GM23338 (cell line): ENCODE measurements around the gene ATL2. TPM values are rescaled to one million over a fixed set of nuclear protein-coding genes. Genes with fewer than 3 reads are reported as not detected.

Experiments used
- ATAC-seq: fragments of 200-7000 bp; cut with Tn5 transposase; 3 replicates; pipeline ENCODE4 v1.9.1; 2020
- DNase-seq: peaks from one replicate; pipeline ENCODE4 v3.0.0-alpha.2; 2015; ENCODE audit warnings: low spot score
- H2AFZ ChIP-seq: fragments of 200-600 bp; sonication (generic); 2 replicates; pipeline ENCODE4 v1.8.0; 2016; ENCODE audit warnings: antibody characterized with exemption, mild to moderate bottlenecking, moderate library complexity
- H3F3A ChIP-seq: fragments of 200-600 bp; sonication (generic); replicated peaks from 2 replicates; pipeline ENCODE4 v1.8.0; 2017; ENCODE audit warnings: antibody characterized with exemption, mixed run types, low read depth
- H3K27ac ChIP-seq: fragments of 200-600 bp; sonication (generic); 2 replicates; pipeline ENCODE4 v1.6.1; 2016; ENCODE audit warnings: low read depth
- H3K27me3 ChIP-seq: fragments of 200-600 bp; sonication (generic); 2 replicates; pipeline ENCODE4 v1.8.0; 2016; ENCODE audit warnings: mild to moderate bottlenecking, mixed run types, moderate library complexity; ENCODE audit not compliant: insufficient read depth
- H3K36me3 ChIP-seq: fragments of 200-600 bp; sonication (generic); 2 replicates; pipeline ENCODE4 v1.8.0; 2016; ENCODE audit warnings: mild to moderate bottlenecking; ENCODE audit not compliant: insufficient read depth
- H3K4me1 ChIP-seq: fragments of 200-600 bp; sonication (generic); 2 replicates; pipeline ENCODE4 v1.8.0; 2016; ENCODE audit warnings: mild to moderate bottlenecking, moderate library complexity; ENCODE audit not compliant: insufficient read depth
- H3K4me2 ChIP-seq: fragments of 200-600 bp; sonication (generic); 2 replicates; pipeline ENCODE4 v1.7.1; 2017; ENCODE audit warnings: mixed run types
- H3K4me3 ChIP-seq: fragments of 200-600 bp; sonication (generic); 2 replicates; pipeline ENCODE4 v1.6.1; 2016; ENCODE audit warnings: mixed run types
- H3K79me2 ChIP-seq: fragments of 200-600 bp; sonication (generic); replicated peaks from 2 replicates; pipeline ENCODE4 v1.8.0; 2017; ENCODE audit warnings: mild to moderate bottlenecking; ENCODE audit not compliant: insufficient read depth
- H3K9me2 ChIP-seq: fragments of 200-600 bp; sonication (generic); 2 replicates; pipeline ENCODE4 v1.8.0; 2017; ENCODE audit not compliant: insufficient read depth
- H4K20me1 ChIP-seq: fragments of 200-600 bp; sonication (generic); replicated peaks from 2 replicates; pipeline ENCODE4 v1.8.0; 2017; ENCODE audit warnings: mild to moderate bottlenecking; ENCODE audit not compliant: insufficient read depth
- H3K27ac Mint-ChIP-seq: 2 replicates; pipeline ENCODE4 v1.8.0; 2020; ENCODE audit warnings: inconsistent platforms, mild to moderate bottlenecking, moderate library complexity, mixed read lengths
- H3K27me3 Mint-ChIP-seq: 3 replicates; pipeline ENCODE4 v1.8.0; 2022; ENCODE audit warnings: low read depth, mild to moderate bottlenecking, moderate library complexity, mixed read lengths, inconsistent platforms; ENCODE audit not compliant: insufficient read depth, poor library complexity
- H3K36me3 Mint-ChIP-seq: 3 replicates; pipeline ENCODE4 v1.8.0; 2021; ENCODE audit warnings: low read depth, mild to moderate bottlenecking, inconsistent platforms, moderate library complexity, mixed read lengths
- H3K4me1 Mint-ChIP-seq: 3 replicates; pipeline ENCODE4 v1.8.0; 2020; ENCODE audit warnings: mild to moderate bottlenecking, inconsistent platforms, mixed read lengths
- H3K4me3 Mint-ChIP-seq: 3 replicates; pipeline ENCODE4 v1.8.0; 2021; ENCODE audit warnings: moderate library complexity, mild to moderate bottlenecking, inconsistent platforms, mixed read lengths
- H3K9me3 Mint-ChIP-seq: 3 replicates; pipeline ENCODE4 v1.8.0; 2020; ENCODE audit warnings: moderate library complexity, mild to moderate bottlenecking, inconsistent platforms, mixed read lengths
- CREB1 ChIP-seq: fragments of 250-450 bp; sonication (Bioruptor Pico); IDR thresholded peaks from 2 replicates; pipeline ENCODE4 v1.5.0; 2020; ENCODE audit warnings: low read depth, mild to moderate bottlenecking, moderate library complexity
- EZH2phosphoT487 ChIP-seq: fragments of 200-600 bp; sonication (generic); IDR thresholded peaks from one replicate; pipeline ENCODE4 v1.8.1; 2018; ENCODE audit warnings: antibody characterized with exemption; ENCODE audit not compliant: unreplicated experiment
- POLR2AphosphoS5 ChIP-seq: IDR thresholded peaks from 2 replicates; pipeline ENCODE4 v1.6.1; 2016; ENCODE audit warnings: antibody characterized with exemption, low read depth
- REST ChIP-seq: IDR thresholded peaks from one replicate; pipeline ENCODE4 v1.6.1; 2018; ENCODE audit warnings: antibody characterized with exemption; ENCODE audit not compliant: unreplicated experiment
- STAT1 ChIP-seq: IDR thresholded peaks from one replicate; pipeline ENCODE4 v1.6.1; 2016; ENCODE audit warnings: antibody characterized with exemption; ENCODE audit not compliant: unreplicated experiment
- ZNF114 ChIP-seq: fragments of 250-450 bp; sonication (Bioruptor Pico); IDR thresholded peaks from 2 replicates; pipeline ENCODE4 v1.5.0; 2020; ENCODE audit warnings: mild to moderate bottlenecking, moderate library complexity
- ZNF331 ChIP-seq: fragments of 250-450 bp; sonication (Bioruptor Pico); IDR thresholded peaks from 2 replicates; pipeline ENCODE4 v1.5.0; 2020; ENCODE audit warnings: low read depth, mild to moderate bottlenecking, moderate library complexity
- polyA plus RNA-seq: library from polyadenylated mRNA; unstranded; fragments of >200 nt; fragmentation: Nextera tagmentation; extraction: Ambion mirVana; gene quantifications from 2 replicates; pipeline ENCODE4 v1.2.1, GENCODE V29; 2016
- total RNA-seq: library from RNA; depleted of rRNA; stranded (reverse); fragments of >200 nt; shearing (Covaris generic); gene quantifications from 2 replicates; pipeline ENCODE4 v1.2.3, GENCODE V29; 2014
- TF ChIP-seq, protein P1 (sequence below): fragments of 250-450 bp; sonication (Bioruptor Pico); IDR thresholded peaks from 2 replicates; pipeline ENCODE4 v1.5.0; 2020; ENCODE audit warnings: mild to moderate bottlenecking, moderate library complexity

The ATL2 gene
- total and polyA plus RNA-seq, 2 experiments from 2014 or later, result 30.2 to 140 TPM

- Histone ChIP-seq H3K4me3 (no peak overlapping the region), H3K27ac (no peak overlapping the region), H3K36me3 (no peaks in the 10 kb centered on the region), H3F3A (no peaks in the 10 kb centered on the region), H2AFZ (no peak overlapping the region), H3K4me2 (no peak overlapping the region), H3K9me2 (peaks cover 11% of the 10 kb centered on the region; the same call in 1 of the 2 replicates), H3K79me2 (no peaks in the 10 kb centered on the region), H4K20me1 (no peaks in the 10 kb centered on the region), H3K4me1 (no peaks in the 10 kb centered on the region), H3K27me3 (no peaks in the 10 kb centered on the region)
- Mint-ChIP-seq H3K9me3 (no peaks in the 10 kb centered on the region), H3K27me3 (peaks cover 4% of the 10 kb centered on the region), H3K4me1 (peaks cover 4% of the 10 kb centered on the region; the same call in 2 of the 3 replicates), H3K4me3 (no peak overlapping the region), H3K27ac (no peak overlapping the region), H3K36me3 (no peaks in the 10 kb centered on the region)
- DNase-seq (no peak), ATAC-seq (no peak)
- TF ChIP-seq ZNF331 (CRISPR knock-in tag) (no peak), STAT1 (no peak), REST (no peak)
These were observed 110.6 kb downstream of the ATL2 start for GRCh38 chr2:38266382-38267061.

- H3K4me3 Mint-ChIP-seq, result no peak overlapping the region
- no peak for ATAC-seq
- Histone ChIP-seq H3K36me3 (no peaks in the 10 kb centered on the region), H3K4me1 (no peaks in the 10 kb centered on the region; the same call in 1 of the 2 replicates), H3K27me3 (no peaks in the 10 kb centered on the region), H3K27ac (no peak overlapping the region), H3K9me2 (peaks cover 11% of the 10 kb centered on the region; the same call in 1 of the 2 replicates), H4K20me1 (no peaks in the 10 kb centered on the region), H3K79me2 (no peaks in the 10 kb centered on the region), H3F3A (no peaks in the 10 kb centered on the region), H2AFZ (no peak overlapping the region), H3K4me3 (no peak overlapping the region), H3K4me2 (no peak overlapping the region)
- no peak for DNase-seq
- H3K4me1 Mint-ChIP-seq, result peaks cover 4% of the 10 kb centered on the region; the same call in 2 of the 3 replicates
- H3K27ac Mint-ChIP-seq, result no peak overlapping the region
- no peaks in the 10 kb centered on the region for H3K36me3 Mint-ChIP-seq
- H3K27me3 Mint-ChIP-seq, result peaks cover 4% of the 10 kb centered on the region
- no peaks in the 10 kb centered on the region for H3K9me3 Mint-ChIP-seq
- TF ChIP-seq ZNF114 (no peak), POLR2AphosphoS5 (no peak), CREB1 (no peak), EZH2phosphoT487 (no peak), ZNF331 (CRISPR knock-in tag) (no peak)
- TF ChIP-seq, protein P1, sequence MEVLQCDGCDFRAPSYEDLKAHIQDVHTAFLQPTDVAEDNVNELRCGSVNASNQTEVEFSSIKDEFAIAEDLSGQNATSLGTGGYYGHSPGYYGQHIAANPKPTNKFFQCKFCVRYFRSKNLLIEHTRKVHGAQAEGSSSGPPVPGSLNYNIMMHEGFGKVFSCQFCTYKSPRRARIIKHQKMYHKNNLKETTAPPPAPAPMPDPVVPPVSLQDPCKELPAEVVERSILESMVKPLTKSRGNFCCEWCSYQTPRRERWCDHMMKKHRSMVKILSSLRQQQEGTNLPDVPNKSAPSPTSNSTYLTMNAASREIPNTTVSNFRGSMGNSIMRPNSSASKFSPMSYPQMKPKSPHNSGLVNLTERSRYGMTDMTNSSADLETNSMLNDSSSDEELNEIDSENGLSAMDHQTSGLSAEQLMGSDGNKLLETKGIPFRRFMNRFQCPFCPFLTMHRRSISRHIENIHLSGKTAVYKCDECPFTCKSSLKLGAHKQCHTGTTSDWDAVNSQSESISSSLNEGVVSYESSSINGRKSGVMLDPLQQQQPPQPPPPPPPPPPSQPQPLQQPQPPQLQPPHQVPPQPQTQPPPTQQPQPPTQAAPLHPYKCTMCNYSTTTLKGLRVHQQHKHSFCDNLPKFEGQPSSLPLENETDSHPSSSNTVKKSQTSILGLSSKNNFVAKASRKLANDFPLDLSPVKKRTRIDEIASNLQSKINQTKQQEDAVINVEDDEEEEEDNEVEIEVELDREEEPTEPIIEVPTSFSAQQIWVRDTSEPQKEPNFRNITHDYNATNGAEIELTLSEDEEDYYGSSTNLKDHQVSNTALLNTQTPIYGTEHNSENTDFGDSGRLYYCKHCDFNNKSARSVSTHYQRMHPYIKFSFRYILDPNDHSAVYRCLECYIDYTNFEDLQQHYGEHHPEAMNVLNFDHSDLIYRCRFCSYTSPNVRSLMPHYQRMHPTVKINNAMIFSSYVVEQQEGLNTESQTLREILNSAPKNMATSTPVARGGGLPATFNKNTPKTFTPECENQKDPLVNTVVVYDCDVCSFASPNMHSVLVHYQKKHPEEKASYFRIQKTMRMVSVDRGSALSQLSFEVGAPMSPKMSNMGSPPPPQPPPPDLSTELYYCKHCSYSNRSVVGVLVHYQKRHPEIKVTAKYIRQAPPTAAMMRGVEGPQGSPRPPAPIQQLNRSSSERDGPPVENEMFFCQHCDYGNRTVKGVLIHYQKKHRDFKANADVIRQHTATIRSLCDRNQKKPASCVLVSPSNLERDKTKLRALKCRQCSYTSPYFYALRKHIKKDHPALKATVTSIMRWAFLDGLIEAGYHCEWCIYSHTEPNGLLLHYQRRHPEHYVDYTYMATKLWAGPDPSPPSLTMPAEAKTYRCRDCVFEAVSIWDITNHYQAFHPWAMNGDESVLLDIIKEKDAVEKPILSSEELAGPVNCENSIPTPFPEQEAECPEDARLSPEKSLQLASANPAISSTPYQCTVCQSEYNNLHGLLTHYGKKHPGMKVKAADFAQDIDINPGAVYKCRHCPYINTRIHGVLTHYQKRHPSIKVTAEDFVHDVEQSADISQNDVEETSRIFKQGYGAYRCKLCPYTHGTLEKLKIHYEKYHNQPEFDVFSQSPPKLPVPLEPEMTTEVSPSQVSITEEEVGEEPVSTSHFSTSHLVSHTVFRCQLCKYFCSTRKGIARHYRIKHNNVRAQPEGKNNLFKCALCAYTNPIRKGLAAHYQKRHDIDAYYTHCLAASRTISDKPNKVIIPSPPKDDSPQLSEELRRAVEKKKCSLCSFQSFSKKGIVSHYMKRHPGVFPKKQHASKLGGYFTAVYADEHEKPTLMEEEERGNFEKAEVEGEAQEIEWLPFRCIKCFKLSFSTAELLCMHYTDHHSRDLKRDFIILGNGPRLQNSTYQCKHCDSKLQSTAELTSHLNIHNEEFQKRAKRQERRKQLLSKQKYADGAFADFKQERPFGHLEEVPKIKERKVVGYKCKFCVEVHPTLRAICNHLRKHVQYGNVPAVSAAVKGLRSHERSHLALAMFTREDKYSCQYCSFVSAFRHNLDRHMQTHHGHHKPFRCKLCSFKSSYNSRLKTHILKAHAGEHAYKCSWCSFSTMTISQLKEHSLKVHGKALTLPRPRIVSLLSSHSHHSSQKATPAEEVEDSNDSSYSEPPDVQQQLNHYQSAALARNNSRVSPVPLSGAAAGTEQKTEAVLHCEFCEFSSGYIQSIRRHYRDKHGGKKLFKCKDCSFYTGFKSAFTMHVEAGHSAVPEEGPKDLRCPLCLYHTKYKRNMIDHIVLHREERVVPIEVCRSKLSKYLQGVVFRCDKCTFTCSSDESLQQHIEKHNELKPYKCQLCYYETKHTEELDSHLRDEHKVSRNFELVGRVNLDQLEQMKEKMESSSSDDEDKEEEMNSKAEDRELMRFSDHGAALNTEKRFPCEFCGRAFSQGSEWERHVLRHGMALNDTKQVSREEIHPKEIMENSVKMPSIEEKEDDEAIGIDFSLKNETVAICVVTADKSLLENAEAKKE (CRISPR knock-in tag), result no peak
These were observed 111.6 kb downstream of the ATL2 start for GRCh38 chr2:38265461-38265860.
